K562 (cell line): Measurements from ENCODE around the gene SURF4. TPM values are rescaled to one million over a fixed set of nuclear protein-coding genes. Genes with fewer than 3 reads are reported as not detected.
A peak's percentile ranks its signal among the peaks of the same experiment; 100 is the strongest.

Source experiments
- BRD4 ChIP-seq: fragments of 200-600 bp; sonication (generic); IDR thresholded peaks from 2 replicates; pipeline ENCODE4 v1.6.1; 2017; ENCODE audit warnings: inconsistent platforms
- BRD9 ChIP-seq: fragments of 450-650 bp; IDR thresholded peaks from 2 replicates; pipeline ENCODE4 v1.6.1; 2018; ENCODE audit warnings: low read depth; ENCODE audit not compliant: partially characterized antibody
- E2F6 ChIP-seq, 2 experiments: IDR thresholded peaks; 2 replicates each; pipeline ENCODE4 v1.6.1; 2011; ENCODE audit warnings: borderline replicate concordance in 1 of 2, control low read depth in 1 of 2, low read depth in 1 of 2, low read length in 1 of 2, mild to moderate bottlenecking in 1 of 2, mixed read lengths in 1 of 2, moderate library complexity in 1 of 2; ENCODE audit not compliant: insufficient read depth in 1 of 2, insufficient read length in 1 of 2, poor library complexity in 1 of 2, severe bottlenecking in 1 of 2; ENCODE audit errors: extremely low read depth in 1 of 2
- ELF4 ChIP-seq: fragments of 450-650 bp; formaldehyde crosslinking; IDR thresholded peaks from 2 replicates; pipeline ENCODE4 v1.4.0; 2022; ENCODE audit warnings: missing genetic modification characterization
- GABPB1 ChIP-seq: sonication (generic); formaldehyde crosslinking; IDR thresholded peaks from 2 replicates; pipeline ENCODE4 v1.8.0; 2022; ENCODE audit warnings: mild to moderate bottlenecking, missing genetic modification reagents
- GTF2F1 ChIP-seq: IDR thresholded peaks from 2 replicates; pipeline ENCODE4 v1.6.1; 2011; ENCODE audit warnings: low read depth, low read length, improper control_type of control experiment
- IRF9 ChIP-seq: fragments of 450-650 bp; IDR thresholded peaks from 2 replicates; pipeline ENCODE4 v1.6.1; 2016; ENCODE audit warnings: missing biosample characterization, missing genetic modification characterization
- MAZ ChIP-seq, 2 experiments: fragments of 450-650 bp in 1 of 2; sonication (generic) in 1 of 2; formaldehyde crosslinking; IDR thresholded peaks in 1 of 2; conservative IDR thresholded peaks in 1 of 2; 2 replicates each; pipeline versions ENCODE4 v1.4.0 to v1.5.0; 2020; ENCODE audit warnings: mild to moderate bottlenecking in 1 of 2, missing genetic modification reagents in 1 of 2
- MEF2D ChIP-seq: conservative IDR thresholded peaks from 2 replicates; pipeline ENCODE4 v1.6.1; 2016; ENCODE audit warnings: low read depth, missing genetic modification characterization, missing compliant biosample characterization
- MLX ChIP-seq, 2 experiments: fragments of 450-650 bp in 1 of 2; sonication (generic) in 1 of 2; formaldehyde crosslinking; conservative IDR thresholded peaks; 2 replicates each; pipeline versions ENCODE4 v1.4.0 to v1.8.1; 2020 to 2022; ENCODE audit warnings: mild to moderate bottlenecking in 1 of 2, missing genetic modification reagents in 1 of 2
- PHF8 ChIP-seq: fragments of 200-600 bp; sonication (generic); IDR thresholded peaks from 2 replicates; pipeline ENCODE4 v1.6.1; 2012; ENCODE audit warnings: mixed run types, mild to moderate bottlenecking, inconsistent platforms, low read length, moderate library complexity, borderline replicate concordance
- PTTG1 ChIP-seq: fragments of 450-650 bp; IDR thresholded peaks from 2 replicates; pipeline ENCODE4 v1.6.1; 2016; ENCODE audit warnings: low read depth, mild to moderate bottlenecking, missing genetic modification characterization, missing compliant biosample characterization
- RAD21 ChIP-seq, 2 experiments: fragments of 250-450 bp in 1 of 2; fragments of 450-650 bp in 1 of 2; sonication (Bioruptor Pico) in 1 of 2; formaldehyde crosslinking in 1 of 2; IDR thresholded peaks in 1 of 2; conservative IDR thresholded peaks in 1 of 2; 2 replicates each; pipeline versions ENCODE4 v1.4.0 to v1.8.0; 2020 to 2022; ENCODE audit warnings: mild to moderate bottlenecking in 2 of 2, moderate library complexity in 1 of 2
- RBM15 ChIP-seq: fragments of 200-400 bp; formaldehyde crosslinking; IDR thresholded peaks from 2 replicates; pipeline ENCODE4 v1.6.1; 2018; ENCODE audit warnings: mild to moderate bottlenecking, low read length, moderate library complexity; ENCODE audit not compliant: insufficient read depth
- SMAD2 ChIP-seq: fragments of 150-350 bp; IDR thresholded peaks from 2 replicates; pipeline ENCODE4 v1.6.1; 2014; ENCODE audit warnings: low read depth, mild to moderate bottlenecking, low read length
- ZNF217 ChIP-seq: sonication (generic); formaldehyde crosslinking; IDR thresholded peaks from 2 replicates; pipeline ENCODE4 v1.8.0; 2022; ENCODE audit warnings: mild to moderate bottlenecking, missing genetic modification reagents
- ZNF224 ChIP-seq: sonication (generic); formaldehyde crosslinking; IDR thresholded peaks from 2 replicates; pipeline ENCODE4 v1.8.0; 2022; ENCODE audit warnings: mild to moderate bottlenecking, missing genetic modification reagents
- ZNF354B ChIP-seq: fragments of 250-450 bp; sonication (Bioruptor Pico); IDR thresholded peaks from 2 replicates; pipeline ENCODE4 v1.4.0; 2020
- ZNF583 ChIP-seq: fragments of 250-450 bp; sonication (Bioruptor Pico); IDR thresholded peaks from 2 replicates; pipeline ENCODE4 v1.4.0; 2020
- ZNF644 ChIP-seq: fragments of 200-800 bp; sonication (Bioruptor generic); IDR thresholded peaks from 2 replicates; pipeline ENCODE4 v1.6.1; 2016; ENCODE audit warnings: low read depth, missing genetic modification characterization, missing compliant biosample characterization
- polyA plus RNA-seq, 8 experiments: library from polyadenylated mRNA; depleted of rRNA in 4 of 8; stranded (reverse) in 5 of 8; unstranded in 3 of 8; fragments of >200 nt; fragmentation: Nextera tagmentation in 2 of 8; fragmentation: Illumina TruSeq in 1 of 8; extraction: Ambion mirVana in 2 of 8; extraction: Trizol in 1 of 8; gene quantifications; 2 replicates each; pipeline versions ENCODE4 v1.2.1 to v1.2.3, GENCODE V29; 2011 to 2014; ENCODE audit warnings: inconsistent platforms in 1 of 8, missing spikeins in 1 of 8
- total RNA-seq, 7 experiments: library from RNA; depleted of rRNA in 6 of 7; stranded (reverse); fragments of >200 nt in 6 of 7; fragmentation: Illumina TruSeq in 2 of 7; extraction: Trizol in 2 of 7; gene quantifications; 2 replicates each; pipeline versions ENCODE4 v1.2.1 to v1.2.3, GENCODE V29; 2011 to 2021; ENCODE audit warnings: low replicate concordance in 1 of 7
- TF ChIP-seq, protein P1 (sequence below): sonication (generic); formaldehyde crosslinking; IDR thresholded peaks from 2 replicates; pipeline ENCODE4 v1.8.1; 2023; ENCODE audit warnings: mild to moderate bottlenecking, missing genetic modification reagents, moderate library complexity

The SURF4 gene
- total and polyA plus RNA-seq, 9 of the 15 experiments (the other 6 are each of a cell fraction or from before 2014, with no cell fraction given) = 8.4 to 176 (median 130) TPM

GRCh38 chr9:133417541-133418461 is 41.9 kb upstream of the SURF4 start, which contains the start of gene REXO4 (continued):
- TF ChIP-seq E2F6 (IDR thresholded peaks at IDR 0.05; ENCODE audit: borderline replicate concordance in 1 of 2, extremely low read depth in 1 of 2, insufficient read depth in 1 of 2, insufficient read length in 1 of 2, low read depth in 1 of 2, low read length in 1 of 2, poor library complexity in 1 of 2, severe bottlenecking in 1 of 2) = peak in 1 of 2 experiments; percentile 69
- TF ChIP-seq MLX (CRISPR knock-in tag; conservative IDR thresholded peaks at IDR 0.05) = no peak
- TF ChIP-seq BRD4 = peak; percentile 81; the same call in 1 of the 2 replicates
- 0 out of 2 replicates have a peak, but pooled peaks have one; percentile 32 for TF ChIP-seq ZNF583
- TF ChIP-seq GABPB1 = peak; percentile 100
- TF ChIP-seq ZNF644 = no peak
- TF ChIP-seq, protein P1, sequence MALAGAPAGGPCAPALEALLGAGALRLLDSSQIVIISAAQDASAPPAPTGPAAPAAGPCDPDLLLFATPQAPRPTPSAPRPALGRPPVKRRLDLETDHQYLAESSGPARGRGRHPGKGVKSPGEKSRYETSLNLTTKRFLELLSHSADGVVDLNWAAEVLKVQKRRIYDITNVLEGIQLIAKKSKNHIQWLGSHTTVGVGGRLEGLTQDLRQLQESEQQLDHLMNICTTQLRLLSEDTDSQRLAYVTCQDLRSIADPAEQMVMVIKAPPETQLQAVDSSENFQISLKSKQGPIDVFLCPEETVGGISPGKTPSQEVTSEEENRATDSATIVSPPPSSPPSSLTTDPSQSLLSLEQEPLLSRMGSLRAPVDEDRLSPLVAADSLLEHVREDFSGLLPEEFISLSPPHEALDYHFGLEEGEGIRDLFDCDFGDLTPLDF (CRISPR knock-in tag) = peak; percentile 67; the same call in 1 of the 2 replicates
- no peak for TF ChIP-seq ZNF354B (CRISPR knock-in tag)
- no peak; the same call in 1 of the 2 replicates for TF ChIP-seq GTF2F1
- no peak for TF ChIP-seq PTTG1 (tag)
- TF ChIP-seq ZNF217 (CRISPR knock-in tag) = no peak
- no peak for TF ChIP-seq RBM15
- TF ChIP-seq ELF4 (CRISPR knock-in tag) = no peak
- TF ChIP-seq PHF8 = peak; percentile 95
- 0 out of 2 replicates have a peak, but pooled peaks have one; percentile 42 for TF ChIP-seq MEF2D (tag)
- no peak for TF ChIP-seq RAD21 (CRISPR knock-in tag; conservative IDR thresholded peaks at IDR 0.05 in 1 of 2, IDR thresholded peaks at IDR 0.05 in 1 of 2)
- no peak for TF ChIP-seq ZNF224 (CRISPR knock-in tag)
- TF ChIP-seq SMAD2 = no peak
- TF ChIP-seq IRF9 = no peak
- TF ChIP-seq MAZ (CRISPR knock-in tag; conservative IDR thresholded peaks at IDR 0.05 in 1 of 2, IDR thresholded peaks at IDR 0.05 in 1 of 2) = peak; percentile 93 to 95
- peak; percentile 72 for TF ChIP-seq BRD9
